Measurements from ENCODE around the gene HIGD1B. TPM values are rescaled to one million over a fixed set of nuclear protein-coding genes. Genes with fewer than 3 reads are reported as not detected.

The HIGD1B gene
- total and polyA plus RNA-seq, 9 of the 15 experiments (the other 6 are each of a cell fraction or from before 2014, with no cell fraction given), result not detected

DNA sequence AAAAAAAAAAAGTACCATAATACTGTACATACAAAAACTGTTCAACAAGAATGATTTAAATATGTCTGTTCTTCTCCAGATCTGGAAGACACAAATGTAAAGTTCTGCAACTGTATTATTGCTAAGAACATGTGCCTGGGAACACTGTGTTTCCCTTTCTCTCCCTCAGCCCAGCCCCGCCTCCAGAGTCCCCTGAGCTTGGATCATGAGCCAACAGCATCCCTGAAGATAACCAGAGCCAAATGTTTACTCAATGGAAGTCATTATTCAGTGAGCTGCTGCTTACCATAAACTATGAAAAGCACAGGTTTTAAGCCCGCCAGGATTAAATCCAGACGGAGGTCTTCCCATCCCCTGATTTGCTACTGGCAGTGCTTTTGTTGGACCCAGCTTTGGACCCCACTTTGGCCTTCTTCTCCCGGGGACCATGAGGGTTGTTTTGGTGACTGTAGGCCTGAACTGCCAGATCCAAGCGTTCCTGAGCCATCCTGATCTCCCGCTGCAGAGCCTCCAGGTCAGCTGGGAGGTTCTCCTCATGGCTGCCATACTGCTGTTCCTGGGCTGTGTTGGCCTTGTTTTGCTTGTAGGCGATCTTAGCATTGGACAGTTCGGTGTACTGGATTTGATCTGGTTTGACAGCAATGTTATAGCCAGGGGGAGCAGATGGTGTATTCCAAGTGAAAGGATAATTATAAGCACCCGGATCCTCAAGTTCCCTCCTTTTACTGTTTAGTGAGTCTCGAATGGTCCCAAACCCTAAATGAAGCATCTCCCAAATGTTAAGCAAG is 43.2 kb upstream of the HIGD1B start (continued):
- TF ChIP-seq ZBTB7A (IDR thresholded peaks at IDR 0.05; ENCODE audit: borderline replicate concordance, control insufficient read depth, low read depth, low read length) (no peak), SMAD3 (CRISPR knock-in tag; conservative IDR thresholded peaks at IDR 0.05) (no peak)

GRCh38 chr17:44807093-44807816 is 40.4 kb upstream of the HIGD1B start:
- Histone ChIP-seq H3K9me3 (replicated peaks; ENCODE audit: control insufficient read depth, insufficient read depth, low read depth, low read length) (no peaks in the 10 kb centered on the region), H3K27ac (ENCODE audit: extremely low read depth, low read depth, low read length) (no peak overlapping the region), H3K27me3 (ENCODE audit: control insufficient read depth in 2 of 2, insufficient read depth in 2 of 2, low read length in 2 of 2) (peaks cover 44 to 61% of the 10 kb centered on the region in 2 experiments), H4K20me1 (replicated peaks; ENCODE audit: control insufficient read depth, insufficient read depth, low read length) (no peaks in the 10 kb centered on the region), H3K9me1 (ENCODE audit: control insufficient read depth, insufficient read depth, low read length) (no peaks in the 10 kb centered on the region), H3K36me3 (ENCODE audit: control insufficient read depth, insufficient read depth, low read length) (no peaks in the 10 kb centered on the region), H3K79me2 (ENCODE audit: control insufficient read depth, insufficient read depth, low read length) (no peaks in the 10 kb centered on the region), H3K4me3 (no peak overlapping the region), H2AFZ (ENCODE audit: low read depth, low read length) (no peak overlapping the region), H3K4me2 (ENCODE audit: insufficient read depth, low read length) (no peak overlapping the region), H3K9ac (ENCODE audit: insufficient read depth in 1 of 2, low read depth in 2 of 2, low read length in 2 of 2) (no peak overlapping the region), H3K4me1 (replicated peaks in 1 of 2; ENCODE audit: control insufficient read depth in 2 of 2, insufficient read depth in 2 of 2, low read length in 2 of 2) (no peaks in the 10 kb centered on the region; a peak in 1 of 5 replicates)
- ChIA-PET POLR2A (interaction anchor here (1.2 kb wide), 1 partner anchor 13 kb away, joined by 3 read pairs; no protein-coding TSS in a partner anchor), CTCF (ENCODE audit: low intra/inter-chr PET ratio) (no interaction called here)
- 0% methylated on average over 4 of the region's 4 CpGs for WGBS (ENCODE audit: insufficient coverage, low coverage, missing lambda C conversion rate)
- FAIRE-seq, result no peak
- no peak for ATAC-seq
- DNase-seq (ENCODE audit: extremely low read depth in 1 of 4, low spot score in 3 of 4), result no peak
- intact Hi-C loops (cut with micrococcal nuclease), result no loop called here
- no TSS peak for BruUV-seq (replicated peaks)
- in situ Hi-C loops (cut with MboI), result no loop called here
- TF ChIP-seq CBFB (CRISPR knock-in tag; IDR thresholded peaks at IDR 0.05), result no peak
- TF ChIP-seq NCOA1 (IDR thresholded peaks at IDR 0.05; ENCODE audit: low read depth), result no peak
- no peak for TF ChIP-seq ZNF79 (CRISPR knock-in tag; IDR thresholded peaks at IDR 0.05; ENCODE audit: low read depth)
- TF ChIP-seq, protein P1, sequence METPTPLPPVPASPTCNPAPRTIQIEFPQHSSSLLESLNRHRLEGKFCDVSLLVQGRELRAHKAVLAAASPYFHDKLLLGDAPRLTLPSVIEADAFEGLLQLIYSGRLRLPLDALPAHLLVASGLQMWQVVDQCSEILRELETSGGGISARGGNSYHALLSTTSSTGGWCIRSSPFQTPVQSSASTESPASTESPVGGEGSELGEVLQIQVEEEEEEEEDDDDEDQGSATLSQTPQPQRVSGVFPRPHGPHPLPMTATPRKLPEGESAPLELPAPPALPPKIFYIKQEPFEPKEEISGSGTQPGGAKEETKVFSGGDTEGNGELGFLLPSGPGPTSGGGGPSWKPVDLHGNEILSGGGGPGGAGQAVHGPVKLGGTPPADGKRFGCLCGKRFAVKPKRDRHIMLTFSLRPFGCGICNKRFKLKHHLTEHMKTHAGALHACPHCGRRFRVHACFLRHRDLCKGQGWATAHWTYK (CRISPR knock-in tag; IDR thresholded peaks at IDR 0.05), result no peak
- TF ChIP-seq TRIM25 (IDR thresholded peaks at IDR 0.05; ENCODE audit: borderline replicate concordance), result no peak
- TF ChIP-seq POLR2A (conservative IDR thresholded peaks at IDR 0.05), result no peak
- no peak for TF ChIP-seq CCAR2 (IDR thresholded peaks at IDR 0.05; ENCODE audit: low read depth, low read length)
- no peak for TF ChIP-seq ETV1 (tag; conservative IDR thresholded peaks at IDR 0.05; ENCODE audit: low read depth)
- no peak for TF ChIP-seq RNF219 (CRISPR knock-in tag; IDR thresholded peaks at IDR 0.05)
- TF ChIP-seq TCF3 (CRISPR knock-in tag; IDR thresholded peaks at IDR 0.05), result no peak
- no peak for TF ChIP-seq NEUROD1 (IDR thresholded peaks at IDR 0.05; ENCODE audit: borderline replicate concordance, low read depth, low read length, partially characterized antibody)
- TF ChIP-seq ZSCAN29 (IDR thresholded peaks at IDR 0.05), result no peak
- no peak for TF ChIP-seq MAZ (CRISPR knock-in tag; conservative IDR thresholded peaks at IDR 0.05 in 1 of 2, IDR thresholded peaks at IDR 0.05 in 1 of 2)

All from K562 (cell line).